Tibial artery (tissue), 4 donors: ENCODE measurements around the gene SYNE1.
A peak's percentile ranks its signal among the peaks of the same experiment; 100 is the strongest.

Experiments used
- DNase-seq, 2 donors: peaks; one replicate each; pipeline ENCODE4 v3.0.0-alpha.2; 2019
- H3K27ac ChIP-seq, 2 donors: fragments of 200-600 bp; sonication (generic) in 1 of 2; 1 replicate in 1 of 2; 2 replicates in 1 of 2; pipeline ENCODE4 v1.5.1; 2018 to 2019; ENCODE audit warnings: mild to moderate bottlenecking in 1 of 2
- H3K27me3 ChIP-seq, 2 donors: fragments of 200-600 bp; sonication (generic) in 1 of 2; one replicate each; pipeline versions ENCODE4 v1.5.1 to v1.6.0; 2016 to 2019
- H3K36me3 ChIP-seq, 3 donors: fragments of 200-600 bp; sonication (generic) in 2 of 3; one replicate each; pipeline ENCODE4 v1.5.1; 2016 to 2019; ENCODE audit warnings: mild to moderate bottlenecking in 2 of 3
- H3K4me1 ChIP-seq, 4 donors: fragments of 200-600 bp; sonication (generic) in 2 of 4; 1 replicate in 3 of 4; 2 replicates in 1 of 4; pipeline ENCODE4 v1.5.1; 2016 to 2019
- H3K4me3 ChIP-seq, 2 donors: fragments of 200-600 bp; sonication (generic) in 1 of 2; 1 replicate in 1 of 2; 2 replicates in 1 of 2; pipeline ENCODE4 v1.5.1; 2018 to 2019; ENCODE audit warnings: mild to moderate bottlenecking in 2 of 2
- H3K9me3 ChIP-seq, 3 donors: fragments of 200-600 bp; sonication (generic) in 1 of 3; one replicate each; pipeline ENCODE4 v1.5.1; 2016 to 2019
- intact Hi-C: fragments of 100-400 bp; cut with DNase I; formaldehyde crosslinking; loops from one replicate; pipeline ENCODE4 v1.15.0; 2023; ENCODE audit warnings: low total_unique reads
- TF ChIP-seq, protein P1 (sequence below), 2 experiments: fragments of 200-600 bp in 1 of 2; fragments of 450-650 bp in 1 of 2; IDR thresholded peaks; one replicate each; pipeline ENCODE4 v1.5.1; 2017 to 2019; ENCODE audit warnings: antibody characterized with exemption in 2 of 2, mild to moderate bottlenecking in 1 of 2, moderate library complexity in 1 of 2

The SYNE1 gene

DNA sequence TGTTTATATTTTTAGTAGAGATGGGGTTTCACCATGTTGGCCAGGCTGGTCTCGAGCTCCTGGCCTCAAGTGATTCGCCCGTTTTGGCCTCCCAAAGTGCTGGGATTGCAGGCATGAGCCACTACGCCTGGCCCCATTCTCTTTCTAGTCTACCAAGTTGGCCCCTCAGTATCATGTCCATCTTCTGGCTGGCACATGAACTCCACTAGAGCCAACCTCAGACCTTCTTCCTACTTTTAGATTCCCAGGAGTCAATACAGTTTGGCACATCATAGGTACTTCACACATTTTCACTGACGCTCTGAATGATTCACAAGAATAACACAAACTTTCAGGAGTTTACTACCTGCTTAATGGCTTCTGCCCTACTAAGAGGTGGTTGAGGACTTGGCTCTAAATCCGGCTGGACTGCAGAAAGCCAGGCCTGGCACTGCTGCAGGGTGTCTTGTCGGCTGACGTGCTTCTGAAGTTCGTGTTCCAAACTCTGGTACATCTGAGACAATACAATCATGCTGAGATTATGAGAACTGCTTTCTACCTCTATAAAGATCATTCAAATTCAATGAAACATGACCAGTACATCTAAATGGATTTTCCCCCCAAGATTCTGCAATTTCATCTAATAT, 293.3 kb downstream of the SYNE1 start:
- TF ChIP-seq, protein P1, sequence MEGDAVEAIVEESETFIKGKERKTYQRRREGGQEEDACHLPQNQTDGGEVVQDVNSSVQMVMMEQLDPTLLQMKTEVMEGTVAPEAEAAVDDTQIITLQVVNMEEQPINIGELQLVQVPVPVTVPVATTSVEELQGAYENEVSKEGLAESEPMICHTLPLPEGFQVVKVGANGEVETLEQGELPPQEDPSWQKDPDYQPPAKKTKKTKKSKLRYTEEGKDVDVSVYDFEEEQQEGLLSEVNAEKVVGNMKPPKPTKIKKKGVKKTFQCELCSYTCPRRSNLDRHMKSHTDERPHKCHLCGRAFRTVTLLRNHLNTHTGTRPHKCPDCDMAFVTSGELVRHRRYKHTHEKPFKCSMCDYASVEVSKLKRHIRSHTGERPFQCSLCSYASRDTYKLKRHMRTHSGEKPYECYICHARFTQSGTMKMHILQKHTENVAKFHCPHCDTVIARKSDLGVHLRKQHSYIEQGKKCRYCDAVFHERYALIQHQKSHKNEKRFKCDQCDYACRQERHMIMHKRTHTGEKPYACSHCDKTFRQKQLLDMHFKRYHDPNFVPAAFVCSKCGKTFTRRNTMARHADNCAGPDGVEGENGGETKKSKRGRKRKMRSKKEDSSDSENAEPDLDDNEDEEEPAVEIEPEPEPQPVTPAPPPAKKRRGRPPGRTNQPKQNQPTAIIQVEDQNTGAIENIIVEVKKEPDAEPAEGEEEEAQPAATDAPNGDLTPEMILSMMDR (IDR thresholded peaks at IDR 0.05), result no peak
- Histone ChIP-seq H3K9me3 (no peaks in the 10 kb centered on the region), H3K27me3 (no peaks in the 10 kb centered on the region), H3K27ac (no peak overlapping the region), H3K4me3 (no peak overlapping the region), H3K36me3 (peaks cover 85 to 90% (median 88%) of the 10 kb centered on the region in 3 donors), H3K4me1 (no peaks in the 10 kb centered on the region)
- intact Hi-C loops, result no loop called here
- DNase-seq, result no peak

DNA sequence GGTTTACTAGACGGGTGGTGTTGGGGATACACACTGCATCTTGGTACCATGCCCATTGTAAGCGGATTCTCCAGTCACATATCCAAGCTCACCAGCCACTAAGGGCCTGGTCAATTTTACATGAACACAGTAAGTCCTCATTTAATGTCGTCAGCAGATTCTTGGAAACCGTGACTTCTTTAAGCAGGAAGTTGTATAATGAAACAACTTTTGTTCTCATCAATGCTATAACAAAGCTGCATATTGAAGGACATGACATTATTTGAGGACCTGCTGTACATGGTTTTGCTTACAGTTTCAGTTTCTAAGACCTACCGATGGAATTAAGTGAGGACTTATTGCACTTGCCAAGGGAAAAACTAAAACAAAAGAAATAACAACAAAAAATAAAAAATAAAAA, 295.6 kb downstream of the SYNE1 start:
- H3K27me3 ChIP-seq, result no peaks in the 10 kb centered on the region
- no peaks in the 10 kb centered on the region for H3K4me1 ChIP-seq
- TF ChIP-seq, protein P1 (IDR thresholded peaks at IDR 0.05), result no peak
- H3K9me3 ChIP-seq, result no peaks in the 10 kb centered on the region
- no peak overlapping the region for H3K27ac ChIP-seq
- no peak overlapping the region for H3K4me3 ChIP-seq
- peaks cover 81 to 92% (median 87%) of the 10 kb centered on the region in 3 donors for H3K36me3 ChIP-seq
- no peak for DNase-seq
- intact Hi-C loops, result no loop called here

DNA sequence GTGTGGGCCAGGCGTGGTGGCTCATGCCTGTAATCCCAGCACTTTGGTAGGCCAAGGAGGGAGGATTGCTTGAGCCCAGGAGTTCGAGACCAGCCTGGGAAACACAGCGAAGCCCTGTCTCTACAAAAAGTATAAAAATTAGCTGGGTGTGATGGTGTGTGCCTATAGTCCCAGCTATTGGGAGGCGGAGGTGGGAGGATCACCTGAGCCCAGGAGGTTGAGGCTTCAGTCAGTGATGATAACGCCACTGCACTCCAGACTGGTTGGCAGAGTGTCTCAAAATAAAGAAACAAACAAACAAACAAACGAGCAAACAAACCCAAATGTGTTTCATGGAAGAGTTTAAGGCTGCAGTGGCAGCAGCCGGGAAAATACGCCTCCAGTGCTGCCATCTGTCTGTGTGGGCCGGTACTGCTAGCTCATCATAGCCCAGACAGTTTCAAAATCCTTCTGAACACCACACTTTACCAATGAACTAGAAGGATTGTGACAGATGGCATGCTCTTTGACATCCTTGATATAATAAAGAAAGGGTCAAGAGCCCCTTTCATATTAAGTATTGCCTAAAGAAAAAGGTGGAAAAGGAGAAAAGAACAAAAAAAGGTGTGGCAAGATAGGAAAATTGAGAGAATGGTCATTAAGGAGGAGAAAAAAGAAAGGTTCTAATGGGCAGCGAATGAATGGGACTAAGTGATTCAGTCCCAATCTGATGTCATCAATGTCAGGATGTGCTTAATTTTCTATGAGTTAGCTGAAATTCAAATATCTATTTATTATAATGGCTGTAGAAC, 298.6 kb downstream of the SYNE1 start:
- intact Hi-C loops, result no loop called here
- no peaks in the 10 kb centered on the region for H3K9me3 ChIP-seq
- H3K4me1 ChIP-seq, result no peaks in the 10 kb centered on the region
- H3K4me3 ChIP-seq, result no peak overlapping the region
- H3K27me3 ChIP-seq, result no peaks in the 10 kb centered on the region
- peaks cover 78 to 85% (median 84%) of the 10 kb centered on the region in 3 donors for H3K36me3 ChIP-seq
- peak; percentile 61 to 80 for DNase-seq
- H3K27ac ChIP-seq, result peak overlapping the region in 1 of 2 donors; percentile 2
- TF ChIP-seq, protein P1 (IDR thresholded peaks at IDR 0.05), result peak; percentile 68 to 89

DNA sequence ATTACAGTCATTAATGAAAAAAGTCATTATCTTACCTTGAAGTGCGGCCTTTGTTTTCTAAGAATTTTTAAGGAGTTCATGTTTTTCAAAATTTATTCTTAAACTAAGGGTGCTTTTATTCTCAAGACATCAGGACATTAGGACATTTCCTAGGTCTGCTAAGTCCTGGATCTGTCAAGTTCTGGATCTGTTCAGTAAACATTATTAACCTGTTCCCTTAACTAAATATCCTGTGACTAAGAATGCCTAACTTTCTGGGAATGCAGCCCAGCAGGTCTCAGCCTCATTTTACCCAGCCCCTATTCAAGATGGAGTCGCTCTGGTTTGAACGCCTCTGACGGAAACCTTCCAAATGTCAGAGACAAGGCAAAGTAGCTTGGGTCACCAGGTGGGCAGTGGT, 302.6 kb downstream of the SYNE1 start:
- no peak overlapping the region for H3K4me3 ChIP-seq
- no peaks in the 10 kb centered on the region for H3K27me3 ChIP-seq
- peaks cover 82 to 90% (median 89%) of the 10 kb centered on the region in 3 donors for H3K36me3 ChIP-seq
- DNase-seq, result no peak
- intact Hi-C loops, result no loop called here
- TF ChIP-seq, protein P1 (IDR thresholded peaks at IDR 0.05), result no peak
- H3K4me1 ChIP-seq, result no peaks in the 10 kb centered on the region
- H3K9me3 ChIP-seq, result no peaks in the 10 kb centered on the region
- no peak overlapping the region for H3K27ac ChIP-seq

DNA sequence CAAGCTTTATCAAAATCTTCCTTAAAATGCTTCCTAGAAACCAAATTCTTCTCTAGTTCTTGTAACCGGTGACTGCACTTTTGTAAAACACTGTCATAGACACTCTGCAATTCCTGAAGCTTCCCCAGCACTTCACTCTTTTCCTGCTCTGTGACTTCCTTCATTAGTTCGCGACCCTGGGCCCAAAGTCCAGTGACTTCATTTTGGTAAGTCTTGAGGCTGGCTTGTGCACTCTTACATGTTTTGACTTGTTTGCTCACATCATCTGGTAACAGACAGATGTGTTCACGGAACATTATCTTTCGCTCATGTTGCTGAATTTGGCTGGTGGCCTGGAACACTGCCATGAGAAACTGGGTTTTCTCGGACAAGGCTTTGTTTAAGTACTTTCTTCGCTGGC, 306.2 kb downstream of the SYNE1 start:
- intact Hi-C loops, result no loop called here
- H3K9me3 ChIP-seq, result no peaks in the 10 kb centered on the region
- no peaks in the 10 kb centered on the region for H3K27me3 ChIP-seq
- no peak overlapping the region for H3K27ac ChIP-seq
- H3K4me1 ChIP-seq, result no peaks in the 10 kb centered on the region
- TF ChIP-seq, protein P1 (IDR thresholded peaks at IDR 0.05), result no peak
- H3K4me3 ChIP-seq, result no peak overlapping the region
- peaks cover 60 to 88% (median 79%) of the 10 kb centered on the region in 3 donors for H3K36me3 ChIP-seq
- DNase-seq, result no peak
